K562 (cell line): ENCODE measurements around the gene TBL2.

ENCODE experiments used
- CBFB ChIP-seq: sonication (generic); formaldehyde crosslinking; IDR thresholded peaks from 2 replicates; pipeline ENCODE4 v1.4.0; 2020; ENCODE audit warnings: mild to moderate bottlenecking, missing genetic modification reagents
- CREB3 ChIP-seq: fragments of 450-650 bp; conservative IDR thresholded peaks from 2 replicates; pipeline ENCODE4 v1.6.1; 2016; ENCODE audit warnings: missing genetic modification characterization, low read depth, mild to moderate bottlenecking, missing compliant biosample characterization, moderate library complexity
- HDAC6 ChIP-seq: IDR thresholded peaks from 2 replicates; pipeline ENCODE4 v1.6.1; 2012; ENCODE audit warnings: low read depth, mild to moderate bottlenecking, control low read depth, inconsistent platforms, low read length, moderate library complexity
- MCM5 ChIP-seq: fragments of 450-650 bp; IDR thresholded peaks from 2 replicates; pipeline ENCODE4 v1.6.1; 2016; ENCODE audit warnings: low read depth
- NRF1 ChIP-seq, 2 experiments: fragments of 450-650 bp; IDR thresholded peaks in 1 of 2; conservative IDR thresholded peaks in 1 of 2; 2 replicates each; pipeline ENCODE4 v1.6.1; 2014; ENCODE audit warnings: mild to moderate bottlenecking in 2 of 2
- REST ChIP-seq, 2 experiments: fragments of 450-650 bp; formaldehyde crosslinking in 1 of 2; IDR thresholded peaks; 2 replicates each; pipeline versions ENCODE4 v1.4.0 to v1.6.1; 2014 to 2020; ENCODE audit warnings: mild to moderate bottlenecking in 2 of 2, borderline replicate concordance in 1 of 2, low read depth in 1 of 2
- SMARCC2 ChIP-seq: fragments of 450-650 bp; IDR thresholded peaks from 2 replicates; pipeline ENCODE4 v1.6.1; 2017; ENCODE audit warnings: antibody characterized with exemption, moderate library complexity, mild to moderate bottlenecking, low read depth
- TEAD2 ChIP-seq: fragments of 450-650 bp; IDR thresholded peaks from 2 replicates; pipeline ENCODE4 v1.6.1; 2016; ENCODE audit warnings: missing genetic modification characterization, control low read depth, missing compliant biosample characterization
- ZNF146 ChIP-seq: IDR thresholded peaks from one replicate; pipeline ENCODE4 v1.6.1; 2018; ENCODE audit warnings: missing compliant biosample characterization; ENCODE audit not compliant: unreplicated experiment
- ZNF696 ChIP-seq: fragments of 250-450 bp; sonication (Bioruptor Pico); conservative IDR thresholded peaks from 2 replicates; pipeline ENCODE4 v1.4.0; 2020; ENCODE audit warnings: mild to moderate bottlenecking, moderate library complexity

DNA sequence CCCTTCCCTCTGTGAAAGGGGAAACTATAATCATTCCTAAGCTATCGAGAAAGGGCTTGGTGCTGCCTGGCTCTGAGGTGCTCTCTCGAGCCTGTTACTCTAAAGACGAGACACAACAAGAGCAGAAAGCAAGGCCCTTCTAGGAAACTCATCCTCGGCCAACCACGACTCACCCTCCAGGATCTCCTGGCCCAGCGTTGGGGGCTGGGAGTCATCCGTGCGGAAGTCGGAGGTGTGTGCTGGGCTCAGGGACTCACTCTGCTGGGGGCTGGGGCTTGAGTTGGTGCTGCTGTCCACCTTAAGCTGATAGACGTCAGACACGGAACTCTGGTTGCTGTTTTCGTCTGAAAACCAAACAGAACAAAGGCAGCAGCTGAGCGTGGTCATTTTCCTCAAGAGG is 38.7 kb downstream of the TBL2 start:
- no peak for TF ChIP-seq NRF1 (conservative IDR thresholded peaks at IDR 0.05 in 1 of 2, IDR thresholded peaks at IDR 0.05 in 1 of 2)
- TF ChIP-seq SMARCC2, result no peak
- no peak for TF ChIP-seq ZNF696
- TF ChIP-seq TEAD2, result no peak
- no peak for TF ChIP-seq CREB3 (tag)
- TF ChIP-seq ZNF146 (CRISPR knock-in tag), result no peak
- no peak for TF ChIP-seq CBFB (CRISPR knock-in tag)
- TF ChIP-seq MCM5, result no peak
- no peak for TF ChIP-seq HDAC6
- no peak for TF ChIP-seq REST (IDR thresholded peaks at IDR 0.05; ENCODE audit: borderline replicate concordance)
- no peak for TF ChIP-seq REST (CRISPR knock-in tag; IDR thresholded peaks at IDR 0.05; ENCODE audit: low read depth)
